Stimulated activated CD4-positive, alpha-beta T cell treated with anti-CD3 and anti-CD28 coated beads, Interleukin-12 subunit alpha, Interleukin-12 subunit beta, amount 100 ng/mL, for 48 hours (primary cell): ENCODE measurements around the gene CALM3.

ENCODE experiments used
- DNase-seq, 3 donors: peaks; one replicate each; pipeline ENCODE4 v3.0.0-alpha.2; 2020; ENCODE audit warnings: low read depth in 2 of 3, low spot score in 1 of 3

The CALM3 gene

DNA sequence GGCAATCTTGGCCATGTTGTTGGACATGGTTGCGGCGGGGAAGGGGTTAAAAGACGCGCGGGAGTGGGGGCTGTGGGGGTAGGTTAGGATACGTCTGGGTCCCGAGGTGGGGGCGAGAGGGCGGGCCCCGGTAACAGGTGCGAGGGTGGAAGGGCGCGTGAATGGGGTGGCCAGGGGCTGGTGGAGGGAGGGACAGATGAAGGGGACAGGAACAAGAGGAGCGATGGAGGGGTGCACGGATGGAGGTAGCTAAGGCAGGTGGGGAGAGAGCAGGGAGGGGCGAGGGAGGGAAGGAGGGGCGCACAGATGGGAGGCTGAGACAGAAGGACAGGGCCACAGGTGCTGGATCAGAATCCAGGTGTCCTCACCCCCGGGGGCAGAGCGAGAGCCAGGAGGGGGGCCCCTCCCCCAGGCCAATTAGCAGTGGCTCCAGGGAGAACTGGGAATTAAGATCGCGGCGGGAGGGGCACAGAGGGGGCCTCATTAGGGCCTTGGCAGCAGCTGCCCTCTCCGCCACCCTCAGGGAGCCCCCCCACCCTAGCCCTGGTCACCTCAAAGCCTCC, 33.6 kb downstream of the CALM3 start:
- no peak for DNase-seq

DNA sequence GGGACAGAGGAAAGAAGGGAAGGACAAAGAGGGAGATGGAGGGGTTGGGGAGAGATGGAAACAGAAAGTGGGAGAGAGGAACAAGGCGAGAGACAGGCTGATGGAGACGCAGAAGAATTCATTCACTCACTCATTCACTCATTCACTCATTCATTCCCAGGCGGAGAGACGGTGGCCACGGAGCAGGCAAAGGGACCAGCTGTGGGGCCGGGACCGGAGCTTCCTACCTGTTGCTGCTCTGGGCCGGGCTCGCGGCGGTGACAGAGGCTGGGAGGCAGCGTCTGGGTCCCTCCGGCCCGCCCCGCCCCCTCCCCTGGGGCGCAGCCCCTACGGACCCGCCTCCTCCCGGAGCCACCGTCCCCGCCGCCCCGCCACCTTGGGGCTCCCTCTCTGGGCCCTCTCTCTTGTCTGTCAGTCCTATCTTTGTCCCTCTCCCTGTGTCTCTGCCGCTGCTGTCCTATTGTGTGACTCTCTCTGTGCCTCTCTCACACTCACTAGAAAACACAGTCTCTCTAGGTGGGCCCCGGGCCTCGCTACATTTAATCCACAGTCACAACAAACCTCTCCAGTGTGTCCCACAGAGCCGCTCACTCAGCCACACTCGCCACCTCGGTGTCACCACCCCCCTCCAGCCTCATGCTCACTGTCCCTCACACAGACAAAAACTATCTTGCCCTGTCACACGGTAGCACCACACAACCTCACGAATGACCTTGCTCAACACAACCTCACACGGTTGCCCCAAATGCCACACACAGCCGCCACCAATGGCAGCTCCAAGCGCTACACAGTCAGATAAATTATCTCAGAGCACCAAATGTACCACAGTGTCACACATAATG, 35.0 kb downstream of the CALM3 start, which contains the start of gene GNG8:
GNG8 (minus strand) TSS at position 283 of the 842 bp plus-strand sequence. CDS start 1,520 bp downstream, outside the sequence.
- DNase-seq: no peak

DNA sequence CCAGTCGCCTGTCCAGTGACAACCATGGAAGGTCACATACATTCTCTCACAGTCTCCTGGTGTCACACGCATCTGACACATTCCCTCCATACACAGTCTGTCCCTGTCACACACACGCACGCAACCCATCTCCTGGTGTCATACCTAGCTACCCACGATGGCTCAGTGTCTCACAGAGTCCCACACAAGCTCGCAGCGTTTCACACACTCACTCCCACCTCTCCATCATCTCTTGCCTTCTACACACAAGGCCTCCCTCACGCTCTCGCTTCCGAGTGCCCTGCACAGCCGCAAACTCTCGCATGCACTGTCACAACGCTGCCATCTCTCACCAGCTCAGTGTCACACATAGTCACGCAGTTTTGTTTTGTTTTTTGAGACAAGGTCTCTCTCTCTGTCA, 36.1 kb downstream of the CALM3 start:
- DNase-seq: no peak

DNA sequence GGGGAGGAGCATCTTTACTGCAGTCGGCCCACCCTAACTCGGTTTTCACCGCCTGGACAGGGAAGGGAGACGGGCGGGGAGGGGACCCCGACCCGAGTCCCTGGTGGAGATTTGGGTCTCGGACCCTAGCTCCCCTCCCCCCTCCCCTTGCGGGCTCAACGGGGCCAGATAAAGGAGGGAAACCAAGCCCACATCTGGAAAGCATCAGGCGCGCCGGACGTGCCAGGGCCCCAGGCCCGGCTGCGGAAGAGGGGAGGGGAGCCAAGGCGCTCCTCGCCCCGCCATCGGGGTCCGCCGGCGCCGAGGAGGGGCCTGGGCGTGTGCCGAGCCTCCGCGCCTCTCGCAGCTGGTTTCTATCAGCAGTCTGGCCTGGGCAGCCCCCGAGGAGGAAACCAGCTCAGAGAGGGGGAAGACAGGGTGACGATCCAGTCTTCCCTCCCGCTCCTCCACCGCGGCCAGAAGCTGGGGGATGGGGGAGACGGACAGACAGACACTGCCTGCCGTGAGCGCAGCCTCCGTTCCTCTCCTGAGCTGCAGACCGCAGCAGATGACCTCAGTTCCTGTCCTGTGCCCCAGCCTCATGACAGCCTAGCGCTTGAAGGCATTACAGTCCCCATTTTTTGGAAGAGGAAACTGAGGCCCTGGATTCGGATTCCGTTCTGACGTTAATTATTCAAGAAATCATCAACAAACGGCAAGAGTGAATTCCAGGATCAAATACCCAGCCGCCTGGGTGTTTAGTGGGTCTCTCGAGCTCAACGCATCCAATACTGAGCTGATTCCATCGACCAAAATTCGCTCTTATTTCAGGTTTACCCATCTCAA, 38.4 kb downstream of the CALM3 start:
- no peak for DNase-seq

DNA sequence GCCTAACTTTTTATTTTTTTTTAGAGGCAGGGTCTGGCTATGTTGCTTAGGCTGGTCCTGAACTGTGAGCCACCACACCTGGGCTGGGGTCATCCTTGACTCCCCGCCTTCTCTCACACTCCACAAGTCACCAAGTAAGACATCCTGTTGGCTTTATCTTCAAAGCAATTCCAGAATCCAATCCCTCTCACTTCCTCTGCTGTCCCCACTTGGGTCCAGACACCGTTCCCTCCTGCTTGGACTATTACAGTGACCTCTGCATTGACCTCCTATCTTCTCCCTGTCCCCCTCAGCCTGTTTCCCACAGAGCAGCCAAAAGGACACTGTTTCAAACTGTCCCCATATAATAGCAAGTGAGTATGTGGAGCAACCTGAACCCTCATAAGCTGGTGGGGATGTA, 39.5 kb downstream of the CALM3 start:
- DNase-seq: no peak

DNA sequence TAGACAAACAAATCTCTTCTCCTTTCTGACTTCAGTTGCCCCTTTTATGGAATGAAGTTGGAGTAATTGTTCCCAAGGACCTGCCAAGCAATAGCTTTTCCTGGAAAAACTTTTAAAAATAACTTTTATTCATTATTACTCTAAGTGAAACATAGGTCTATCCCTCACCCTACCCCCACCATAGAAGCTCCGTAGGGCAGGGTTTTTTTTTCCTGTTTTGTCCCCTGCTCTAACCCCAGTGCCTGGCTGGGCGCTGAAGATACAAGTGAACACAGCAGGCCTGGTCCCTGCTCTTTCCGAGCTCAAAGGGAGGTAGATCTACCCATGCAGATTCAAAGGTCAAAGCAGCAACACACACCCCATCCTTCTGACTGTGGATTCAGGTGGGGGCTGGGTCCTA, 43.6 kb downstream of the CALM3 start:
- no peak for DNase-seq

DNA sequence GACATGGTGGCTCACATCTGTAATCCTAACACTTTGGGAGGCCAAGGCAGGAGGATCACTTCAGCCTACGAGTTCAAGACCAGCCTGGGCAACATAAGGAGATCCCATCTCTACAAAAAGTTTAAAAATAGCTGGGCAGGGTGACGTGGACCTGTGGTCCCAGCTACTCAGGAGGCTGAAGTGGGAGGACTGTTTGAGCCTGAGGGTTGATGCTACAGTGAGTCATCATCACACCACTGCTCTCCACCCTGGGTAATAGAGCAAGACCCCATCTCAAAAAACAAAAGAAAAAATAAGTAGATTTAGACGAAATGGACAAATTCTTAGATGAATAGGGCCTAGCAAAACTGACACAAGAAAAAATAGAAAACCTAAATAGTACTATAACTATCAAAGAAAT, 45.3 kb downstream of the CALM3 start:
- no peak for DNase-seq

DNA sequence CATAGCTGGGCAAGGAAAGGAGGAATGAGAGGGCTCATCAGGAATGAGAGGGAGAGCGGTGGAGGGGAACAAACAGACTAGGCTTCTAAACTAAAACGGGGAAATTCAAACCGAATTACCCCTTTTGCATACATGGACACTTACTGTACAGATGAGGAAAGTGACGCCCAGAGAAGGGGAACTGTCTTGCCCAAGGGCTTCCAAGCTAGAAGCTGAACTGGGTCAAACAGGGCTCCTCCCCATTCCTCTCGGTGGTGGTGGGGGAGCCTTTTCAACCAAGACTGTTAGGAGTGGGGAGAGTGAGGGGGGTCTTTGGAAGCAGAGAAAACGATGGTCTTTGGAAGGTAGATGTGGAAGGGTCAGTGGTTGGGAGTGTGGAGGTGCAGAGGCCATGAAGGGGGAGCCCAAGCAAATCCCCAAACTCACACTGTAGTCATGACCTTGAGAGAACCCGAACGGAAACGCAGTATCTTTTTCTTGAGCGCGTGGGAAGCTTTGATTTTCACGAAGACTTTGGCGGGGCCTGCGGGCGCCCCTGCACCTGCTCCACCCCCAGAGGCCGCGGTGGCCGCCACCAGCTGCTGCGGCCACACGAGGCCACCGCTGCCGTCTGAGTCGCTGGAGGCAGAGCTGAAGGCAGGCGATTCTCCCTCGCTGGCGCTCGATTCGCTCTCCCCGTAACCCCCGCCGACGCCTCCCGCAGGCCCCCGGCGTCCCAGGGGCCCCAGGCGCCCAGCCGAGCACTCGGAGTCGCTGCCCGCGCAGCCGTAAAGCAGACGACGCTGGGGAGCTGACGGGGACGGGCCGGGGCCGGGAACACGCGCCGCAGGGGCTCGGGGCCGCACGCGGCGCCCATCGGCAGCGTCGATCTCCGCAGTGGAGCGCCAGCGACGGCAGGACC, 47.2 kb downstream of the CALM3 start:
- DNase-seq: no peak

DNA sequence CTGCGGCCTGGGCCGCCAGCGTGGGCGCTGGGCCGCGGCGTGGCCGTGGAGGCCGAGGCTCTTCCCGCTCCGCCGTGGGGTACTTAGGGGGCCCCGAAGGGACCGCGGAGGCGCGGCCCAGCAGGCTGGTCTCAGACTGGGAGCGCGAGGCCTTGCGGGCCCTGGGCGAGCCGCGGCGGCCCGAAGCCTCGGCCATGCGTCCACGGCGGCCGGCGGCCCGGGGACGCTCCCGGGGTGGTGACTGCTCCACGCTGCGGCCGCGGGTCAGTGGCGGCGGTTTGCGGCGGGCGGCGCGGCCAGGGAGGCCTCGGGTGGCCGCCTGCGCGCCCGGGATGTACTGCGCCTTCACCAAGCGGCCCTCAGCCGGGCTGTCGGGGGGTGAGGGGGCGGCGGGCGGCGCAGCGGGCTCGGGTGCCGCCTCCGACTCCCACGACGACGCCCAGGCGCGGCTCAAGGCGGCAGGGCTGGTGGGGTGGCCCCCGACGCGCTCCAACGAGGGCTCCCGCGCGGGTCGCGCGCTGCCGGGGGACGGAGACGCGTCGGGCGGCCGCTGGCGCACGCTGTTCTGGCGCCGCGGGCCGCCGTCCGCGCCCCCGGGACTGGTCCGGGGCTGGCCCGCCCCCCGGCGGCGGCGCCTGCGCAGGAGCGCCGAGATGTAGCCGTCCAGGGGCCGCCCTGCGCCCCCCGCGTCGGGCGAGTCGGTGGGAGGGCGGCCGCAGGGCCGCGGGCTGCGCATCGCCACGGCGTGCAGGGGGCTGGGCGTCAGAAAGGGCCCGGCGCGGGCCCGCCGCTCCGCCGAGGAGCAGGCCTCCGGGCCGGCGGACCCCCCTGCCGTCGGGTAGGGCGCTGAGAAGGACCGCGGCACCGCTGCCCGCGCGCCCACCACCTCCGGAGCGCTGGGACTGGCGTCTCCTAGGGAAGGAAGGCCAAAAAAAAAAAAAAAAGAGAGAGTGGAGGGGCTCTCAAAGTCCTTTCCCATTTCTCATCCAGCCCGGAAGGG, 48.1 kb downstream of the CALM3 start:
- no peak for DNase-seq

DNA sequence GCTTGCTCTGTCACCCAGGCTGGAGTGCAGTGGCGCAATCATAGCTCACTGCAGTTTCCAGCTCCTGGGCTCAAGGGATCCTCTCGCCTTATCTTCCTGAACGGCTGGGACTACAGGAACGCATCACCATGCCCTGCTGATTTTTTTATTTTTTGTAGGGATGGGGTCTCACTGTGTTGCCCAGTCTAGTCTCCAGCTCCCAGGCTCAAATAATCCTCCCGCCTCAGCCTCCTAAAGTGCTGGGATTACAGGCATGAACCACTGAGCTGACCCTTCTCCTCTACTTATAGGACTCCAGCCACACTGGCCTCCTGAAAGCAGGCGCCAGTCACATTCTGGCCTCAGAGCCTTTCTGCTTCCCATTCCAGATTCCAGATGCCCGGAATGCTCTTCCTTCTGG, 49.3 kb downstream of the CALM3 start:
- no peak for DNase-seq

DNA sequence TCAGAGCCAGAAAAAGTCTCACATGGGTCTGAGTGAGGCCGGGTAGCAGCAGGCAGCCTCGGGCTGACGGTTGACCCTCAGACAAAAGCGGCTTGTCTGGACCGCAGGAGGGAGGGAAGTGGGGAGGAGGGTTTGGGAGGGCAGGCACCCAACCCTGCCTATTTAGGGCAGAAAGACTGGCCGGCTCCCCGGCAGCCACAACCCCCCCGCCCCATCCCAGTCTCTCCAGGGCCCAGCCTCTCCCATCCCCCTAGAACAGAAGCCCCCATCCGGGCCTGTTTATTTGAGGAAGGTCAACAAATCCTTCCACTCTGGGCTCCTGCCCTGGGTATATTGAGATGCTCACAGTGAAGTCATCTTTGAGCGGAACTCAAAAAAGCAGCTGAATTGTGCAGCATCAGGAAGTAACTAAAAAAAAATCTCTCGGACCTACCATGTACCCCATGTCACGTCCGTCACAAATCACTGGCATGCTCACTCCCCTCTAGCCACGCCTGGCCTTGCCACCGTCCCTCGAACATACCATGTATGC, 53.6 kb downstream of the CALM3 start:
- DNase-seq: no peak

DNA sequence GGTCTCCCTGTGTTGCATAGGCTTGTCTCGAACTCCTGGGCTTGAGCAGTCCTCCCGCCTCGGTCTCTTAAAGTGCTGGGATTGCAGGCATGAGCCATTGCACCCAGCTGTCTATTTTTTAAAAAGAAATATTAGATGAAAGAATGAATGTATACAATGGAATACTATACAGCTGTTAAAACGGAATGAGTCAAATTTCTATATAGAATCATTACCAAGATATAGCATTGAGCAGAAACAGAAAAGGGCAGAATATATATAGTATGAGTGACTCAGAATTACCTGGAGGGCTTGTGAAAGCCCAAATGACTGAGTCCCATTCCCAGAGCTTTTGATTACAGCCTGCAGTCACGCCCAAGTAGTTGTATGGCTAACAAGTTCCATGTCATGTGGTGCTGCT, 55.4 kb downstream of the CALM3 start:
- no peak for DNase-seq

DNA sequence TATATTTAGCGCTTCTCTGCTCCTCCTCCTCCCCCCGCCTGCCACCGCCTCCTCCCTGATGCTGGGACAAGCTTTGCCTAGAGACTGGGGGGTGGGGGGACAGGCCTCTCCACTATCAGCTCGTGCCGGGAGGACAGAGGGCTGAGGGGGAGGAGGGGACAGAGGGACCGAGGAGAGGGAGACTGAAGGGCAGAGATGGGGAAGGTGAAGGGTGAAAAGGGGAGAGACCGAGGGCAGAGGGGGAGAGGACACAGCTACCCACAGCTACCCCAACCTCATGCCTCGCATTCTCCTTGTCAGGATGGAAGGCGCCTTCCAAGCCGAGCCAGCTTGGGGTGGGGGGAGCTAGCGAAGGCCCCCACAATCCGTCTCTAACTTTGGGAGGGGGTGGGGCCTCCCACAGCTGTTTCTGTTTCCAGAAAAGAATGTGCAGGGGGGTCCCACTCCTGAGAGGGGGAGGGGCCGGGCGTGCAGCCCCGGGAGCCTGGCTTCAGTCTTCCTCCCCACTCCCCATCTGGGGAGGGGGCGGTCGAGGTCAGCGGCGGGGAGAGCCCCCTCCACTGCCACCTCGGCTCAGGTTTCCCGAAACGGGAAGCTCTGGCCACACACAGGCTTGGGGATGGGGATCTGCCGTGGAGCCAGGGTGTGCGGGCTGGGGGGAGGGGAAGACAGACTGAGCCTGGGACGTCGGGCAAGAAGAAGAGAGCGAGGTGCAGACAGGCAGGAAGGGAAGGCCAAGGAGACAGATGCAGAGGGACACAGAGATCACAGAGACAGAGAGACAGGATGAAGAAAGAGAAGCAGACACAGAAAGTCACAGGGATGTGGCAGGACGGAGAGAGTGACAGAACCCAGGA, 58.2 kb downstream of the CALM3 start:
- no peak for DNase-seq

DNA sequence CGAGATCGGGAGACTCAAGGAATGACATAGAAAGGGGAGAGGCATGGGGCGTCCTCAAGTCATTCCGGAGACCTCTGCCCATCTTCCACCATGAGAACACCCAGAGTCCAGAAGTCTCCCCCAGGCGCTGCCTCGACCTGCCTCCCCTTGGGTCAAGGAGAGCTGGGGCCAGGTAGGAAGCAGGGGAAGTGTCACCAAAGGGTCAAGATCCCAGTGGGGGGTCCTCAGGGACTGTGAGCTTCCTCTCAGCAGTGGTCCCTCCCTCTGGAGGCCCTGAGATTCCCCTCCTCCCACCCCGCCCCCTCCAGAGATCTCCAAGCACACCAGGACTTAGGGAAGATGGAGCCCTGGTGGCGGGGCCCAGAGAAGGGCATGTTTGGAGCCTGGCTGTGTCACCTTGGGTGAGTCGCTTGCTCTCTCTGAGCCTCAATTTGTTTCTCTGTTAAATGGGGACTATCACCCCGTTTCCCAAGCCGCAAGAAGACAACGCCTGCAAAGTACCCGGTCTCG, 58.9 kb downstream of the CALM3 start:
- DNase-seq: no peak
